IMR-90 (cell line): Measurements from ENCODE around the gene PIEZO1. TPM values are rescaled to one million over a fixed set of nuclear protein-coding genes. Genes with fewer than 3 reads are reported as not detected.

Experiments used
- ATAC-seq: fragments of 200-7000 bp; cut with Tn5 transposase; 2 replicates; pipeline ENCODE4 v1.9.1; 2020; ENCODE audit warnings: low read depth, mild to moderate bottlenecking, moderate library complexity
- BruUV-seq: library from RNA; stranded (reverse); fragments of 400-500 nt; replicated peaks from 2 replicates; lab custom pipeline; 2021; lab: Mats Ljungman, UMichigan
- CTCF ChIA-PET: fragments of 300-600 bp; formaldehyde crosslinking; extraction: SDS; loops from one replicate; lab custom pipeline; 2021; ENCODE audit warnings: antibody characterized with exemption; lab: Yijun Ruan, JAX
- POLR2A ChIA-PET: fragments of 300-600 bp; sonication (Branson Sonifier 250); formaldehyde crosslinking; loops from one replicate; lab custom pipeline; 2022; ENCODE audit warnings: antibody characterized with exemption; ENCODE audit not compliant: unreplicated experiment; lab: Charles Lee
- DNase-seq: peaks from one replicate; pipeline ENCODE4 v3.0.0; 2013
- H2AFZ ChIP-seq: replicated peaks from 2 replicates; pipeline ENCODE3; 2013; ENCODE audit warnings: low read length, mild to moderate bottlenecking; ENCODE audit not compliant: poor library complexity
- H2AK5ac ChIP-seq: 2 replicates; pipeline ENCODE4 v1.6.1; 2013; ENCODE audit warnings: low read depth, low read length, inconsistent platforms
- H2AK9ac ChIP-seq: replicated peaks from 2 replicates; pipeline ENCODE3; 2013; ENCODE audit warnings: mild to moderate bottlenecking, low read depth, low read length, moderate library complexity; ENCODE audit not compliant: poor library complexity
- H2BK120ac ChIP-seq: 2 replicates; pipeline ENCODE4 v1.6.1; 2013; ENCODE audit warnings: low read depth, low read length, inconsistent platforms
- H2BK15ac ChIP-seq: 3 replicates; pipeline ENCODE4 v1.6.1; 2013; ENCODE audit warnings: low read depth, low read length, inconsistent platforms
- H2BK20ac ChIP-seq: 2 replicates; pipeline ENCODE4 v1.6.1; 2013; ENCODE audit warnings: low read depth, mild to moderate bottlenecking, inconsistent platforms, low read length, moderate library complexity
- H2BK5ac ChIP-seq: 2 replicates; pipeline ENCODE4 v1.6.1; 2013; ENCODE audit warnings: mild to moderate bottlenecking, low read depth, low read length, inconsistent platforms; ENCODE audit not compliant: poor library complexity, severe bottlenecking
- H3K14ac ChIP-seq: replicated peaks from 2 replicates; pipeline ENCODE4 v1.6.1; 2013; ENCODE audit warnings: low read depth, low read length, inconsistent platforms
- H3K18ac ChIP-seq: 2 replicates; pipeline ENCODE4 v1.6.1; 2013; ENCODE audit warnings: low read depth, low read length, control low read depth
- H3K23ac ChIP-seq: 2 replicates; pipeline ENCODE4 v1.6.1; 2013; ENCODE audit warnings: low read depth, low read length, inconsistent platforms
- H3K27ac ChIP-seq: 2 replicates; pipeline ENCODE4 v1.5.1; 2013; ENCODE audit warnings: mild to moderate bottlenecking, control low read depth, low read length; ENCODE audit not compliant: insufficient read depth
- H3K27me3 ChIP-seq: 2 replicates; pipeline ENCODE4 v1.6.1; 2013; ENCODE audit warnings: low read length; ENCODE audit not compliant: control insufficient read depth, insufficient read depth
- H3K36me3 ChIP-seq: 2 replicates; pipeline ENCODE4 v1.6.1; 2013; ENCODE audit warnings: low read length, mixed read lengths; ENCODE audit not compliant: control insufficient read depth, insufficient read depth
- H3K4ac ChIP-seq: 2 replicates; pipeline ENCODE4 v1.6.1; 2013; ENCODE audit warnings: low read depth, low read length, inconsistent platforms
- H3K4me1 ChIP-seq: 2 replicates; pipeline ENCODE4 v1.6.1; 2013; ENCODE audit warnings: low read length, mixed read lengths; ENCODE audit not compliant: control insufficient read depth, insufficient read depth
- H3K4me2 ChIP-seq: 2 replicates; pipeline ENCODE4 v1.6.1; 2013; ENCODE audit warnings: low read depth, mild to moderate bottlenecking, control low read depth, low read length, moderate library complexity
- H3K4me3 ChIP-seq: 2 replicates; pipeline ENCODE4 v1.5.1; 2013; ENCODE audit warnings: low read depth, mild to moderate bottlenecking, control low read depth, low read length, moderate library complexity; ENCODE audit not compliant: insufficient read depth
- H3K56ac ChIP-seq: 2 replicates; pipeline ENCODE4 v1.6.1; 2013; ENCODE audit warnings: low read length, inconsistent platforms; ENCODE audit not compliant: insufficient read depth; ENCODE audit errors: extremely low read depth
- H3K79me1 ChIP-seq, 2 experiments: 2 replicates each; pipeline ENCODE4 v1.6.1; 2013; ENCODE audit warnings: low read length in 2 of 2, inconsistent platforms in 1 of 2, low read depth in 1 of 2
- H3K9ac ChIP-seq: 2 replicates; pipeline ENCODE4 v1.6.1; 2013; ENCODE audit warnings: low read depth, low read length, control low read depth
- H3K9me1 ChIP-seq: 2 replicates; pipeline ENCODE4 v1.6.1; 2013; ENCODE audit warnings: low read length, inconsistent platforms; ENCODE audit not compliant: insufficient read depth
- H3K9me3 ChIP-seq: 2 replicates; pipeline ENCODE4 v1.6.1; 2013; ENCODE audit warnings: low read length; ENCODE audit not compliant: control insufficient read depth, insufficient read depth
- H4K20me1 ChIP-seq: 2 replicates; pipeline ENCODE4 v1.6.1; 2013; ENCODE audit warnings: low read length, inconsistent platforms; ENCODE audit not compliant: insufficient read depth
- H4K5ac ChIP-seq: 2 replicates; pipeline ENCODE4 v1.6.1; 2013; ENCODE audit warnings: mild to moderate bottlenecking, low read depth, low read length, control low read depth
- H4K8ac ChIP-seq, 2 experiments: 2 replicates each; pipeline ENCODE4 v1.6.1; 2013; ENCODE audit warnings: low read depth in 2 of 2, low read length in 2 of 2, control low read depth in 1 of 2, inconsistent platforms in 1 of 2
- H4K91ac ChIP-seq: 2 replicates; pipeline ENCODE4 v1.6.1; 2013; ENCODE audit warnings: low read depth, low read length, inconsistent platforms; ENCODE audit not compliant: insufficient read depth
- BHLHE40 ChIP-seq: fragments of 150-350 bp; IDR thresholded peaks from 2 replicates; pipeline ENCODE4 v1.6.1; 2016; ENCODE audit warnings: mild to moderate bottlenecking, low read depth, low read length
- FOS ChIP-seq: fragments of 150-350 bp; IDR thresholded peaks from 2 replicates; pipeline ENCODE4 v1.6.1; 2016; ENCODE audit warnings: low read depth, low read length
- RCOR1 ChIP-seq: IDR thresholded peaks from 2 replicates; pipeline ENCODE4 v1.6.1; 2012; ENCODE audit warnings: mild to moderate bottlenecking, low read length, improper control_type of control experiment; ENCODE audit not compliant: insufficient replicate concordance
- SMC3 ChIP-seq: fragments of 150-350 bp; IDR thresholded peaks from 2 replicates; pipeline ENCODE4 v1.6.1; 2016; ENCODE audit warnings: low read depth, mild to moderate bottlenecking, antibody characterized with exemption, low read length, moderate library complexity
- WGBS, 2 experiments: methylation state at CpG; one replicate each; pipeline versions ENCODE4 v1.1.5 to v1.1.7; 2013; ENCODE audit warnings: missing lambda C conversion rate in 2 of 2; ENCODE audit not compliant: insufficient read length in 1 of 2; ENCODE audit errors: extremely low coverage in 2 of 2; 5-methylcytosine and 5-hydroxymethylcytosine counted together
- dilution Hi-C: fragments of 300-500 bp; cut with HindIII; formaldehyde crosslinking; loops from one replicate; pipeline ENCODE4 v1.14.3; 2018; ENCODE audit warnings: low sequenced_read_pairs; ENCODE audit not compliant: unreplicated experiment
- in situ Hi-C: fragments of 300-500 bp; cut with MboI; formaldehyde crosslinking; loops from 3 replicates; pipeline ENCODE4 v1.14.3; 2019; ENCODE audit warnings: low sequenced_read_pairs, inconsistent platforms, mixed read lengths
- intact Hi-C: fragments of 100-400 bp; cut with micrococcal nuclease; formaldehyde crosslinking; loops from 2 replicates; pipeline ENCODE4 v1.10.0; 2022
- polyA plus RNA-seq, 3 experiments: library from polyadenylated mRNA; depleted of rRNA; stranded (reverse); fragments of >200 nt; gene quantifications; 2 replicates each; pipeline ENCODE4 v1.2.3, GENCODE V29; 2012; ENCODE audit warnings: low replicate concordance in 1 of 3
- total RNA-seq: library from RNA; depleted of rRNA; stranded (reverse); fragments of >200 nt; gene quantifications from 2 replicates; pipeline ENCODE4 v1.2.3, GENCODE V29; 2012

PIEZO1 gene
- total and polyA plus RNA-seq, 2 of the 4 experiments (the other 2 are of a cell fraction) = 36.2 to 372 TPM

GRCh38 chr16:88822281-88823040, 37.4 kb upstream of the PIEZO1 start:
- Histone ChIP-seq H3K9ac (no peak overlapping the region), H2AK9ac (no peak overlapping the region), H3K14ac (no peak overlapping the region), H3K27me3 (no peaks in the 10 kb centered on the region), H3K18ac (no peak overlapping the region), H3K56ac (no peak overlapping the region), H4K91ac (no peak overlapping the region), H4K20me1 (peaks cover 4% of the 10 kb centered on the region; the same call in 1 of the 2 replicates), H2BK5ac (no peak overlapping the region), H3K4me2 (no peak overlapping the region), H3K23ac (no peak overlapping the region), H3K79me1 (no peaks in the 10 kb centered on the region), H4K5ac (no peak overlapping the region), H3K4me1 (peaks cover 12% of the 10 kb centered on the region), H2AFZ (no peak overlapping the region), H3K4me3 (no peak overlapping the region), H3K9me3 (no peaks in the 10 kb centered on the region), H3K27ac (no peak overlapping the region), H2BK120ac (no peak overlapping the region), H2BK15ac (no peak overlapping the region), H3K36me3 (peaks cover 24% of the 10 kb centered on the region), H2AK5ac (no peak overlapping the region), H3K4ac (no peak overlapping the region), H4K8ac (no peak overlapping the region), H2BK20ac (no peak overlapping the region), H3K9me1 (peaks cover 5% of the 10 kb centered on the region)
- ChIA-PET CTCF (no interaction called here), POLR2A (no interaction called here)
- ATAC-seq (no peak), DNase-seq (no peak)
- no peak for TF ChIP-seq SMC3
- no peak for TF ChIP-seq BHLHE40
- no peak for TF ChIP-seq FOS
- no peak for TF ChIP-seq RCOR1
- BruUV-seq = no TSS peak
- in situ Hi-C loops = no loop called here
- dilution Hi-C loops = no loop called here
- WGBS, 2 experiments = 90% methylated on average over 13 of the region's 24 CpGs; no CpG with 5 or more reads in 1 of the 2 experiments
- intact Hi-C loops = no loop called here
